ENCODE data around the gene HERC4. TPM values are rescaled to one million over a fixed set of nuclear protein-coding genes. Genes with fewer than 3 reads are reported as not detected.

The HERC4 gene
- total RNA-seq, 1 experiment from 2014 or later = 36.5 TPM

DNA sequence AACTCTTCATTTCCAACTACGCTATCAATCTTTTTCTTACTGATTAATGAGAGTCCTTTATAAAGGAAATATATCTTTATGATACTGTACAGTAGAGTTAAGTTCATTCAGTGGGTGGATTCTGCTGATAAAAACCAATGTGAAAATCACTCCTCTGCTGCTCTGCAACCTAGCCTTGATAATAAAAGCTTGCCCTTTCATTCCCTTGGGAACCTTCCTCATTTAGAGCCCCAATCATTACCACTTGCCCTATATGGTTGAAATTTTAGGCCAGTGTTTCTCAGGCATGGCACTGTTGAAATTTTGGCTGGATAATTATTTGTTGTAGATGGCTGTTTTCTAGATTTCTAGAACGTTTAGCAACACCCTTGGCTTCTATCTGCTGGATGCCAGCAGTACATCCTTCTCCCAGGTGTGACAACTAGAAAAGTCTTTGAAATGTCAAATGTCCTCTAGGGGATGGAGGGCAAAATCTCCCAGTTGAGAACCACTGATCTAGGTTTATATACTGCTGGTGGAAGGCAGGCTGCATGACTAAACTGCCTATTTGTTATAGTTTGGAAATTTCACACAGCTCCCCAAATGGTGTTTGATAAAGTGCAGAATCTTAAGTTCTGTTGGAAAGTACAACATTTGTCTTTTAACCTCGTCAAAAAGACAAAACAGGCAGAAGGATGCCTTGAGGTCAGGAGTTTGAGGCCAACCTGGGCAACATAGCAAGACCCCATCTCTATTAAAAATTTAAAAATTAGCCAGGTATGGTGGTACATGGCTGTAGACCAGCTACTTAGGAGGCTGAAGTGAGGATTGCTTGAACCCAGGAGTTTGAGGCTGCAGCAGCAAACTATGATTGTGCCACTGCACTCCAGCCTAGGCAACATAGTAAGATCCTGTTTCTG is 199.5 kb downstream of the HERC4 start:
- no peak overlapping the region for H3K4me3 ChIP-seq (replicated peaks in 1 of 2; ENCODE audit: low read depth in 1 of 2, low read length in 2 of 2)
- ChIA-PET POLR2A (no interaction called here), RAD21 (ENCODE audit: low non-redundant PET in 1 of 2, low total read pairs in 2 of 2, uncharacterized antibody in 2 of 2, unreplicated experiment in 2 of 2) (no interaction called here), CTCF (no interaction called here)
- H3K27me3 ChIP-seq (ENCODE audit: insufficient read depth, low read length) = no peaks in the 10 kb centered on the region
- H3K9me3 ChIP-seq (ENCODE audit: control insufficient read depth in 1 of 2, insufficient read depth in 1 of 2, low read depth in 1 of 2, low read length in 2 of 2) = no peaks in the 10 kb centered on the region
- no peak overlapping the region for H3K4me2 ChIP-seq (ENCODE audit: low read length)
- no peak overlapping the region for H3K9ac ChIP-seq (ENCODE audit: low read length)
- peaks cover 0 to 4% of the 10 kb centered on the region in 2 experiments; a peak in 1 of 4 replicates for H3K4me1 ChIP-seq (ENCODE audit: control insufficient read depth in 1 of 2, insufficient read depth in 2 of 2, low read length in 2 of 2)
- intact Hi-C loops (cut with micrococcal nuclease) = no loop called here
- no peak for DNase-seq (ENCODE audit: low read depth, low spot score)
- no TSS peak for BruUV-seq (replicated peaks)
- no peaks in the 10 kb centered on the region for H3K9me2 ChIP-seq (ENCODE audit: insufficient read depth)
- no peaks in the 10 kb centered on the region for H4K20me1 ChIP-seq (ENCODE audit: insufficient read depth)
- H3K36me3 ChIP-seq (ENCODE audit: control insufficient read depth in 1 of 2, insufficient read depth in 2 of 2, low read length in 2 of 2) = no peaks in the 10 kb centered on the region
- H3K79me2 ChIP-seq (ENCODE audit: insufficient read depth, low read length) = no peaks in the 10 kb centered on the region
- TF ChIP-seq POLR2AphosphoS5 (IDR thresholded peaks at IDR 0.05; ENCODE audit: low read depth, low read length) = no peak
- TF ChIP-seq JUND (IDR thresholded peaks at IDR 0.05) = no peak
- TF ChIP-seq, protein P1, sequence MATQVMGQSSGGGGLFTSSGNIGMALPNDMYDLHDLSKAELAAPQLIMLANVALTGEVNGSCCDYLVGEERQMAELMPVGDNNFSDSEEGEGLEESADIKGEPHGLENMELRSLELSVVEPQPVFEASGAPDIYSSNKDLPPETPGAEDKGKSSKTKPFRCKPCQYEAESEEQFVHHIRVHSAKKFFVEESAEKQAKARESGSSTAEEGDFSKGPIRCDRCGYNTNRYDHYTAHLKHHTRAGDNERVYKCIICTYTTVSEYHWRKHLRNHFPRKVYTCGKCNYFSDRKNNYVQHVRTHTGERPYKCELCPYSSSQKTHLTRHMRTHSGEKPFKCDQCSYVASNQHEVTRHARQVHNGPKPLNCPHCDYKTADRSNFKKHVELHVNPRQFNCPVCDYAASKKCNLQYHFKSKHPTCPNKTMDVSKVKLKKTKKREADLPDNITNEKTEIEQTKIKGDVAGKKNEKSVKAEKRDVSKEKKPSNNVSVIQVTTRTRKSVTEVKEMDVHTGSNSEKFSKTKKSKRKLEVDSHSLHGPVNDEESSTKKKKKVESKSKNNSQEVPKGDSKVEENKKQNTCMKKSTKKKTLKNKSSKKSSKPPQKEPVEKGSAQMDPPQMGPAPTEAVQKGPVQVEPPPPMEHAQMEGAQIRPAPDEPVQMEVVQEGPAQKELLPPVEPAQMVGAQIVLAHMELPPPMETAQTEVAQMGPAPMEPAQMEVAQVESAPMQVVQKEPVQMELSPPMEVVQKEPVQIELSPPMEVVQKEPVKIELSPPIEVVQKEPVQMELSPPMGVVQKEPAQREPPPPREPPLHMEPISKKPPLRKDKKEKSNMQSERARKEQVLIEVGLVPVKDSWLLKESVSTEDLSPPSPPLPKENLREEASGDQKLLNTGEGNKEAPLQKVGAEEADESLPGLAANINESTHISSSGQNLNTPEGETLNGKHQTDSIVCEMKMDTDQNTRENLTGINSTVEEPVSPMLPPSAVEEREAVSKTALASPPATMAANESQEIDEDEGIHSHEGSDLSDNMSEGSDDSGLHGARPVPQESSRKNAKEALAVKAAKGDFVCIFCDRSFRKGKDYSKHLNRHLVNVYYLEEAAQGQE (IDR thresholded peaks at IDR 0.05; ENCODE audit: low read depth) = no peak
- TF ChIP-seq RAD21 (IDR thresholded peaks at IDR 0.05; ENCODE audit: low read depth) = no peak
- no peak for TF ChIP-seq CBX3 (IDR thresholded peaks at IDR 0.05; ENCODE audit: low read depth)
- no peak for TF ChIP-seq EZH2 (IDR thresholded peaks at IDR 0.05)
- no peak for TF ChIP-seq YY1 (IDR thresholded peaks at IDR 0.05; ENCODE audit: extremely low read depth, insufficient replicate concordance, low read depth, low read length)
- TF ChIP-seq TCF7L2 (IDR thresholded peaks at IDR 0.05; ENCODE audit: borderline replicate concordance, extremely low read depth, insufficient read depth, insufficient read length) = no peak
- TF ChIP-seq EZH2phosphoT487 (IDR thresholded peaks at IDR 0.05; ENCODE audit: borderline replicate concordance) = no peak
- no peak overlapping the region for H2AFZ ChIP-seq (ENCODE audit: low read depth, low read length, poor library complexity, severe bottlenecking)
- ATAC-seq = no peak
- no peak overlapping the region for H3K27ac ChIP-seq (ENCODE audit: low read depth, low read length)

Other genes with a start within 250 kb of the HERC4 start
- gene DNAJC12, start 237.1 kb downstream of the HERC4 start, total RNA-seq (2021; ENCODE audit: unreplicated experiment) = 4.3 TPM
- 22.8 TPM for gene SIRT1, start 190.6 kb downstream of the HERC4 start, total RNA-seq (2021; ENCODE audit: unreplicated experiment)
- gene MYPN, start 34.2 kb upstream of the HERC4 start, total RNA-seq (2021; ENCODE audit: unreplicated experiment) = 0.34 TPM
- gene ATOH7, start 156.8 kb upstream of the HERC4 start, total RNA-seq (2021; ENCODE audit: unreplicated experiment) = not detected